ENCODE measurements around the gene SHOX.

GRCh38 chrX:703466-703865 lies 72.9 kb downstream of the SHOX start:
- TF ChIP-seq CTCF (conservative IDR thresholded peaks at IDR 0.05) (no peak), EZH2 (IDR thresholded peaks at IDR 0.05; ENCODE audit: low read depth) (no peak)
